ENCODE measurements around the gene ANO2.

Gene ANO2

GRCh38 chr12:5581019-5581418 lies 364.0 kb downstream of the ANO2 start:
- TF ChIP-seq, protein P1, sequence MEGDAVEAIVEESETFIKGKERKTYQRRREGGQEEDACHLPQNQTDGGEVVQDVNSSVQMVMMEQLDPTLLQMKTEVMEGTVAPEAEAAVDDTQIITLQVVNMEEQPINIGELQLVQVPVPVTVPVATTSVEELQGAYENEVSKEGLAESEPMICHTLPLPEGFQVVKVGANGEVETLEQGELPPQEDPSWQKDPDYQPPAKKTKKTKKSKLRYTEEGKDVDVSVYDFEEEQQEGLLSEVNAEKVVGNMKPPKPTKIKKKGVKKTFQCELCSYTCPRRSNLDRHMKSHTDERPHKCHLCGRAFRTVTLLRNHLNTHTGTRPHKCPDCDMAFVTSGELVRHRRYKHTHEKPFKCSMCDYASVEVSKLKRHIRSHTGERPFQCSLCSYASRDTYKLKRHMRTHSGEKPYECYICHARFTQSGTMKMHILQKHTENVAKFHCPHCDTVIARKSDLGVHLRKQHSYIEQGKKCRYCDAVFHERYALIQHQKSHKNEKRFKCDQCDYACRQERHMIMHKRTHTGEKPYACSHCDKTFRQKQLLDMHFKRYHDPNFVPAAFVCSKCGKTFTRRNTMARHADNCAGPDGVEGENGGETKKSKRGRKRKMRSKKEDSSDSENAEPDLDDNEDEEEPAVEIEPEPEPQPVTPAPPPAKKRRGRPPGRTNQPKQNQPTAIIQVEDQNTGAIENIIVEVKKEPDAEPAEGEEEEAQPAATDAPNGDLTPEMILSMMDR (conservative IDR thresholded peaks at IDR 0.05; ENCODE audit: low read depth, low read length) = no peak
- no peak for DNase-seq (ENCODE audit: low read depth)
- H3K4me3 ChIP-seq (ENCODE audit: low read length) = no peak overlapping the region

DNA sequence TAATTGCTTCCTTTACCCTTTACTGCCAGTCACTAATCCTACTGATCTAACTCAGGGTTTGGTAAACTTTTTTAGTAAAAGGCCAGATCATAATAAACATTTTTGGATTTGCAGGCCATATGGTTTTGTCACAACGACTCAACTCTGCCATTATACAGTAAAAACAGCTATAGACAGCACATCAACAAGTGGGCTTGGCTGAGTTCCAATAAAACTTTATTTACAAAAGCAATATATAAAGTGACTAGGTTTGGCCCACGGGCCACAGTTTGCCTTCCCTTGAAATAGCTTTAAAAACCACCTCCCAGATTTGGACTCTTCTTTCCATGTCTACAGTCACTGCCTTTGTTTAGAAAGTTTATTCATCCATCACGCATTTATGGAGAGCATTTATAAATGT lies 366.3 kb downstream of the ANO2 start:
- no peak overlapping the region for H3K4me3 ChIP-seq (ENCODE audit: low read length)
- no peak for DNase-seq (ENCODE audit: low read depth)
- TF ChIP-seq, protein P1 (conservative IDR thresholded peaks at IDR 0.05; ENCODE audit: low read depth, low read length) = no peak

DNA sequence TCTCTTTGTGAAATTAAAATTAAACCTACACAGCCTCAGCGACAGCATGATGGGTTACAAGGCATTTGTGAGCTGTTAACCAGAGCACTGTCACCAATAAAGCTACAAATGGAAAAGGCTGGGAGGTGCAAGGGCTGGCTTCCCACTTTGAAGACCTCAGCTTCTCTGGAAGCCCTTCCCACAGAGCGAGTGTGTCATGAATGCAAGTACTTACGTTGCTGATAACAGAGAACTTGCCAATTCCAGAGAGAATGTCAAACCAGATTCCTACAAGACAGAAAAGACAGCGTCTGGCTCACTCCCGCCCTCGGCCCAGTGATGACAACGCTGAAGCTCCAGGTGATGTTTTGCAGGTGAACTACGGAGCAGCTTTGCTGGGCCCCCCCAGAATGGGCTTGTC lies 367.3 kb downstream of the ANO2 start:
- DNase-seq (ENCODE audit: low read depth) = no peak

GRCh38 chr12:5577211-5577612 lies 367.8 kb downstream of the ANO2 start:
- TF ChIP-seq, protein P1 (conservative IDR thresholded peaks at IDR 0.05; ENCODE audit: low read depth, low read length) = no peak
- no peak overlapping the region for H3K4me3 ChIP-seq (ENCODE audit: low read length)
- DNase-seq (ENCODE audit: low read depth) = no peak

More for the DNA sequence above, 367.3 kb downstream of the ANO2 start:
- H3K4me3 ChIP-seq (ENCODE audit: low read length) = no peak overlapping the region
- TF ChIP-seq, protein P1 (conservative IDR thresholded peaks at IDR 0.05; ENCODE audit: low read depth, low read length) = no peak

DNA sequence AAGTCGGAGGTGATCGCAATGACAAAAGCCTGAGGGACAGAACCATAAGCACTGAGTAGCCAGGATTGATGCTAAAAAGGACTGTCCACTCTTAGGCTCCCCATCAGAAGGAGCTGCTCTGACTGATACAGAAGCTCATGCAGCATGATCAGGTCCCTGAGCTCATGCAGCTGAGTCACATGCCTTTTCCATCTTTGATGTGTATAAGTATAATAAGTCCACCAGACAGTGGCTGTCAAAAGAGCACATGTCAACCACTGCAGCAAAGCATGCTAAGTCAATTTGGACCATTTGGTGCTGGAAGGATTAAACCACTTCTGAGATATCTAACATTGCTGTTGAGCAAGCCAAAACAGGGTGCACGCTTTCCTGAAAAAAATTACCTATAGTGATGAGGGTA lies 369.1 kb downstream of the ANO2 start:
- no peak overlapping the region for H3K4me3 ChIP-seq (ENCODE audit: low read length)
- TF ChIP-seq, protein P1 (conservative IDR thresholded peaks at IDR 0.05; ENCODE audit: low read depth, low read length) = no peak
- no peak for DNase-seq (ENCODE audit: low read depth)

- DNase-seq (ENCODE audit: low read depth) = no peak
These were observed 369.8 kb downstream of the ANO2 start for GRCh38 chr12:5575232-5575631.

DNA sequence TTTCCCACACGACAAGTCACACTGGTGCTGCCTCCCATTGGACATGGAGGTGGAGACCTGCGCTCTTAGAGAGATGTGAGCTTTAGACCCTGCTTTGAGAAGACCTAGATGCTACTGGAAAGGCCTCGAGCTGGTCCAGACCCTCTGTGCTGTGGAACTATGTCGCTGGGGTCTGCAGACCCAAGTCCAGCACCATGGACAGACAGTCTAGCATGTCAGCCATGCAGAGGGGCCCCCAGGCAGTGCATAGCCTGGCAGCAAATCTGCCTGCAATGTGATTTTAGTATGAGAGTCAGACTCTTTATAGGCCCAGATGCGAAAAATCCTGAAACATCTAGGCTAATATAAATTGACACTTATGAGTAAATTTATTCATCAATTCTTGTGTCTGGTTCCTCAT lies 371.7 kb downstream of the ANO2 start:
- DNase-seq (ENCODE audit: low read depth) = no peak
- TF ChIP-seq, protein P1 (conservative IDR thresholded peaks at IDR 0.05; ENCODE audit: low read depth, low read length) = no peak
- H3K4me3 ChIP-seq (ENCODE audit: low read length) = no peak overlapping the region

More at GRCh38 chr12:5575232-5575631, 369.8 kb downstream of the ANO2 start:
- TF ChIP-seq, protein P1 (conservative IDR thresholded peaks at IDR 0.05; ENCODE audit: low read depth, low read length) = no peak
- no peak overlapping the region for H3K4me3 ChIP-seq (ENCODE audit: low read length)
